Dermis blood vessel endothelial cell (primary cell): Measurements from ENCODE around the gene ZNF532. TPM values are rescaled to one million over a fixed set of nuclear protein-coding genes. Genes with fewer than 3 reads are reported as not detected.

ENCODE experiments used
- DNase-seq: peaks from one replicate; pipeline ENCODE4 v3.0.0; 2010
- total RNA-seq: library from RNA; depleted of rRNA; stranded (reverse); fragments of >200 nt; gene quantifications from 2 replicates; pipeline ENCODE4 v1.2.3, GENCODE V29; 2014

Gene ZNF532
- total RNA-seq, 1 donor from 2014 or later: 57.2 TPM

GRCh38 chr18:58870621-58871020 is 5.9 kb downstream of the ZNF532 start:
- DNase-seq: no peak

GRCh38 chr18:58871514-58872420 is 7.1 kb downstream of the ZNF532 start:
- no peak for DNase-seq

DNA sequence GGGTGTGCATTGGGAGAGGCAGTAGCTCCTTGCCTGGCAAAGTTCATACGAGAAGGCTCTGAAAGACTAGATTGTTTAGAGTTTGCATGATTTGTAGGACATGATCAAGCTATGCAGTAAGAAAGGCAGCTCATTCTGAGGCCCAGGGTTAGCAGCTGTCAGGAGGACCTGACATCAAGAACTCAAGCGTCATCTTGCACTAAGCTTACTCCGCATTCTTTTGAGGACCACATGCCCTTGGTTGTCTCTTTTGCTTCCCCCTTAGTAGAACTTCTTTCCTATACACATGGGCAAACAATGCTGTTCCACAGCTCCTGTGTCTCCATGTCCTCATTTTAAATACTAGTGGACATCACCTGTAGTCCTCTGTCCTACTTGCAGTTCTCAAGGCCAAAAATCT is 14.0 kb downstream of the ZNF532 start:
- no peak for DNase-seq

GRCh38 chr18:58881477-58881876 is 16.8 kb downstream of the ZNF532 start:
- no peak for DNase-seq

- no peak for DNase-seq
Measured at GRCh38 chr18:58882044-58882443, 17.4 kb downstream of the ZNF532 start.

GRCh38 chr18:58882686-58883085 is 18.0 kb downstream of the ZNF532 start:
- DNase-seq: no peak

GRCh38 chr18:58884680-58885079 is 20.0 kb downstream of the ZNF532 start:
- no peak for DNase-seq

DNA sequence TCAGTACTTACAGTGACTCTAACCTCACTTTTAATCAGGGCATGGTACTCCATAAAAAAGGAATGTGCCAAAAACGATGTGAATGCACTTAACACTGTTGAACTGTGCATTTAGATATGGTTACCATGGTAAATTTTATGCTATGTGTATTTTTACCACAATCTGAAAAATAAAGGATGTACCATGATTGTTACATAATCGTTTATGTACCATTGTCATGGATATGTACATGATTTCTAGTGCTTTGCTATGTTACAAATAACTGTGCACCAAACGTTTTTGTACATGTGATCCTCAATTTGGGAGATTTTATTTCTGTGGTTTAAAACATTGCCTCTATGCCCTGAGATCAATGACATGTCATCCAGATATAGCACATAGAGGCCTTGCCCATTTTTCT is 21.8 kb downstream of the ZNF532 start:
- DNase-seq: no peak

- no peak for DNase-seq
Measured at GRCh38 chr18:58886864-58887612, 22.4 kb downstream of the ZNF532 start.

DNA sequence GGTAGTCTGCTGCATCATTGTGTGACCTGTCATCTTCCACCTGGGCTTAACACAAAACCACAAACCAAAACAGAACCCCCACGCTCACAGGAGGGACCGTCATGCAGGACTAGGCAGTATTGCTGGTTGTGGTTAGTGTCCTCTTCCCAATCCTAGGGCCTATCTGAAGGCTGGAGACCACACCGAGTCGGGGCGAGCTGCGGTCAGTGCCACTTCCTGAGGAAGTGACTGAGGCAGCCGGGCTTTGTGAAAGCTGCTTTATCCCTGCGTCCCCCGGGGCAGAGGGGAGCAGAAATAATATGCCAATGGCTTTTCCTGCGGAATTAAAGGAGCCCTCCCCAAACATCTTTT is 22.9 kb downstream of the ZNF532 start:
- DNase-seq: peak; percentile 89

- peak; percentile 29 for DNase-seq
Measured at GRCh38 chr18:58891776-58892175, 27.1 kb downstream of the ZNF532 start.

DNA sequence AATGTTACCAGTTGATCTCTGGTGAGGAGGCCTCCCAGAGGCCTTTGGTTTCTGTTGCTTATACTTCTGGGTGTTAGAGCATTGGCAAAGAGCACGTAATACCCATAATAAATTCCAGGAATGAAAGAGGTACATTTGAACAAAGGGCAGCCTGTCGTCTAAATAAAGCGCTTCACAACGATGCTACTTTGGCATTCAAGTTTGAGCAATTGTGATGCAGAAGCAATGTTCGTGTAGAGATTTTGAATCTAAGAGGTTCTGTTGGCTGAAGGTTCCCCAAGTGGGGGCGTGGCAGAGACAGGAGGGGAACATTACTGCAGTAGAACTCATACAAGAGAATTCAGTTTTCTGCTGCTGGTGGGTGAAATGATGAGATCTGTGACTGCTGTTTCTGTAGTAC is 27.8 kb downstream of the ZNF532 start:
- no peak for DNase-seq

DNA sequence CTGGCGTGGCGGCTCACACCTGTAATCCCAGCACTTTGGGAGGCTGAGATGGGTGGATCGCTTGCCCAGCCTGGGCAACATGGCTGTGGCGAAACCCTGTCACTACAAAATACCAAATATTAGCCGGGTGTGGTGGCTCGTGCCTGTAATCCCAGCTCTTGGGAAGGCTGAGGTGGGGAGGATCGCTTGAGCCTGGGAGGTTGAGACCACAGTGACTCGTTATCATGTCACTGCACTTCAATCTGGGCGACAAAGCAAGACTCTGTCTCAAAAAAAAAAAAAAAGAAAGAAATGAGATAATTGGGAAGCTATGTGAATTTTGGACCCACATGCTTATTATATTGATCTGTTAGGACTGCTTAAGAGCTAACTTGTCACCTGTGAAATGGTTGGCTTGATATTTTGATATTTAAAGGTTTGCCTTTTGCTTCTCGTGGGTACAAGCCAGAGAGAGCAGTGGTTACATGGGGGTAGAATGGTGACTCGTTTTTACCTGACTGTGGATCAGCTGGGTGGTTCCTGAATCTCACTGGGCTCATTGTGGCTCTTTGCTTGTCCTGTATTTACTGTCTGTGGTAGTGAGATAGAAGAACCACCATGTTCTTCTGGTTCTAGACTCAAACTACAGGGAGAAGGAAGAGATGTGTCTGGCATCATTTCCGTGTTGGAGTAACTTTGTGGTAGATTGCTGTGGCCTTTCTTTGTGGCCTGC is 28.9 kb downstream of the ZNF532 start:
- no peak for DNase-seq

- no peak for DNase-seq
Measured at GRCh38 chr18:58894930-58895329, 30.3 kb downstream of the ZNF532 start.

- DNase-seq: no peak
Measured at GRCh38 chr18:58895385-58895784, 30.7 kb downstream of the ZNF532 start.

DNA sequence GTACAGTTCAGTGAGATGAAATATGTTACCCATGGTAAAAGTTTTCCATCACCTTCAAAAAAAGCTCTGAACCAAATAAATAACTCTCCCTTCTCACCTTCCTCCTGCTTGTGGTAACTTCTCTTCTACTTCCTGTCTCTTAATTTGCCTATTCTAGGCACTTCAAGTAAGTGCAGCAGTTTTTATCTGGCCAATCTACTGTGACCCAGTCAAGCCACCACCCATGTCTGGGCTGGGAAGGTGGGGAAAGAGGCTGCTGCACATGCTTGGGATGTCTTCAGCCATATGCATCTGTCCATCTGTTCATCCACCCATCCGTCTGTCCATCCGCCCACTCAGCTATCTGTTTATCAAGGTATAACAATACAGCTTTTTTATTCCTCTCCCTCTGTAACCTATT is 31.6 kb downstream of the ZNF532 start:
- no peak for DNase-seq

DNA sequence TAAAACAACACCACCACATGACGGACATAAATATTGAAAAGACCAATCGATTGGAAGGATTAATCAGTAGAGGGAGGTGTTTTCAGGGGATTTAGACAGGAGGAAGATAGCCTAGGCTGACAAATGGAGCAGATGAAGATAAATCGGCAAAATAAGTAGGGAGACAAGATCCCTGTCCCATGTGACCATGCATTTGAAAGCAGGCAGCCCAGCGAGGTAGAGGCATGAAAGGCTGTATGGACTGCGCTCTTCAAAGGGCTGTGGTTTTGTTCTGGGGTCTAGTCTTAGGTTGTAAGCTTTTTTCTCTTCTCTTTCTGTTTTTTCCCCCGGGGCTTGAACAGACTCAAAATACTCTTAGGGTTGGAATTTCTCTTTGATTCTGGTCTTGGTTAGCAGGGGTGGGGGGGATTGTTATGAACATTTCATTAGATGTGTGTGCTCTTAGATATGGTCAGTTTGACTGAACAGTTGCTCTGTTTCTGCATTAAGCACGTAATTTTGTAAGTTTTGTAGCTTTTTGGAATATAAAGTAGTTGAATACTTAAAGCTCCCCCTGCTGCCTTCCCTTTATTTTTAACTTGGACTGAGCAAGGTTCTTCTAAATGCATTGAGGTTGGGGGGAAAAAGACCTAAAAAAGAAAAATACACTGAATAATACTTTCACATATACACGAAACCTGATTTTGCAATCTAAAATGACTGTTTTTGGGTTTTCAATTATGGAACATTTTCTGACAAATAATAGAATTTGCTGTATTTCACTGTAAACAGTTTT is 32.2 kb downstream of the ZNF532 start:
- no peak for DNase-seq

- DNase-seq: no peak
Measured at GRCh38 chr18:58898010-58898799, 33.5 kb downstream of the ZNF532 start.

DNA sequence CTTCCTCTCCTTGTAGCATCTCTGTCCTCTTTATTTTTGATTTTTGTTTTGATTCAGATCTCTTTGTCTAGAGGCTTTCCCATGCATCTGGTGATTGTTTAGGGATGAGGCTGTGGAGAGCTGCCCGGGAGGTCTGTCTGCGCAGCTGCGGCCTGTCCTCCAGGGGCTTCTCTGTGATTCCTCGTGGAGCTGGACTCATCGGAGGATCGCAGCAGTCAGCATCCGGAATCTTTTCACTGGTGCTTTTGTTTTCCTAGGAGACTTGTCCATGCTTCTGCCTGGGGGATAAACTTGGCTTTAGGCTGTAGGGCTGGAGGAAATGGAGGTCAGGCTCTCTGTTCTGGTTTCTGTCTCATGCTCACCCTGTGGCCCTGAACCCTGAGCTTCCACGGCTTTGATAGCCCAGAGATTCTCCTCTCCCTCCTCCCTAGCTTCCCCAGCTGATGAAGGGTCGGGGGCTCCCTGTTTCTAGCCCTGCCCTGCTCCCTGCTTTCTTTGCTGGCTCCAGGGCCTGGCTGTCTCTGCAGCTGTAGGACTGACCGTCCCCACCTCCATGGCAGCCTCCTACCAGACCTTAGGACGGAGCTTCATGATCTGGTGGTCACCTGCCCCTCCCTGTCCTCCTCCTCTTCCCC is 35.5 kb downstream of the ZNF532 start:
- peak; percentile 38 for DNase-seq

GRCh38 chr18:58901143-58901542 is 36.5 kb downstream of the ZNF532 start:
- DNase-seq: no peak

DNA sequence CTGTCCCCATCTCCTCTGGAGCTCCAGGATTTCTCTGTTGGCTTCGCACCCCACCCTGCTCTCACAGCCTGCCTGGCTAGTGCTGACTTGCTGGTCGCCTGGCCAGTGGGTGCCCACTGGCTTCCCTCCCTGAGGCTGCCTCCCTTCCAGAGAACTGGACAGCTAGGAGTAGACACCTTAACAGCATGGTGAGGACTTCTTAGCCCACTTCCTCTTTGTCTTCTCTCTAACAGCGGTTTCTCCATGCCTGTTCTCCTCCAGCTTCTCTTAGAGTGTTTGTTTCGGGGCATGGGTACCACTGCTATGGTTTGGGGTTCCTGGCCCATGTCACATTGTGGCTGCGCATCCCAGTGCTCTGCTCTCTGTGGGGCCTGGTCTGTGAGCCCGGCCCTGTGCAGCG is 37.1 kb downstream of the ZNF532 start:
- DNase-seq: no peak
